C4-2B (cell line): ENCODE measurements around the gene POFUT2.
"Not testable (repeated sequence)": the region's sequence is repeated elsewhere in the genome, so short reads cannot be mapped to it uniquely, and the experiment has no call there.

Source experiments
- H3K27ac ChIP-seq: fragments of 450-650 bp; 2 replicates; pipeline ENCODE4 v1.5.1; 2017
- CTCF ChIP-seq: fragments of 450-650 bp; conservative IDR thresholded peaks from 2 replicates; pipeline ENCODE4 v1.5.1; 2017; ENCODE audit warnings: mild to moderate bottlenecking
- ZFX ChIP-seq: fragments of 450-650 bp; IDR thresholded peaks from 2 replicates; pipeline ENCODE4 v1.6.1; 2017

Gene POFUT2

GRCh38 chr21:45312296-45312695 lies 24.6 kb upstream of the POFUT2 start:
- no peak overlapping the region for H3K27ac ChIP-seq
- TF ChIP-seq ZFX (no peak), CTCF (no peak)

GRCh38 chr21:45310459-45310858 lies 22.8 kb upstream of the POFUT2 start:
- no peak for TF ChIP-seq CTCF

GRCh38 chr21:45309987-45310381 lies 22.3 kb upstream of the POFUT2 start:
- no peak overlapping the region for H3K27ac ChIP-seq
- no peak for TF ChIP-seq CTCF
- TF ChIP-seq ZFX, result no peak

More at GRCh38 chr21:45310459-45310858, 22.8 kb upstream of the POFUT2 start:
- H3K27ac ChIP-seq, result no peak overlapping the region

- TF ChIP-seq CTCF (peak; percentile 85), ZFX (no peak)
- H3K27ac ChIP-seq, result no peak overlapping the region
Measured at GRCh38 chr21:45309069-45309986, 21.6 kb upstream of the POFUT2 start.

- H3K27ac ChIP-seq, result no peak overlapping the region
Measured at GRCh38 chr21:45308194-45309068, 20.7 kb upstream of the POFUT2 start.

GRCh38 chr21:45307597-45308158 lies 20.0 kb upstream of the POFUT2 start:
- H3K27ac ChIP-seq, result not testable (repeated sequence)

More at GRCh38 chr21:45308194-45309068, 20.7 kb upstream of the POFUT2 start:
- no peak for TF ChIP-seq CTCF
- no peak for TF ChIP-seq ZFX

GRCh38 chr21:45306832-45307571 lies 19.3 kb upstream of the POFUT2 start:
- TF ChIP-seq ZFX (no peak), CTCF (no peak)
- H3K27ac ChIP-seq, result no peak overlapping the region
